HL-60 (cell line): ENCODE results near the gene TAF4.

Experiments used
- DNase-seq, 2 experiments: peaks; one replicate each; pipeline ENCODE4 v3.0.0-alpha.2; 2010 to 2020; ENCODE audit warnings: low read depth in 1 of 2, low spot score in 1 of 2
- H3K27ac ChIP-seq: fragments of 250-450 bp; sonication (Bioruptor Pico); replicated peaks from 2 replicates; pipeline ENCODE4 v1.5.1; 2020; ENCODE audit warnings: mild to moderate bottlenecking, moderate library complexity
- H3K27me3 ChIP-seq: fragments of 250-450 bp; sonication (Bioruptor Pico); 2 replicates; pipeline ENCODE4 v1.5.1; 2021; ENCODE audit warnings: mild to moderate bottlenecking, moderate library complexity; ENCODE audit not compliant: insufficient read depth, poor library complexity, severe bottlenecking
- H3K4me3 ChIP-seq: replicated peaks from 2 replicates; pipeline ENCODE4 v1.5.1; 2011; ENCODE audit warnings: mild to moderate bottlenecking, control low read depth, low read length; ENCODE audit not compliant: insufficient read depth
- CTCF ChIP-seq: IDR thresholded peaks from one replicate; pipeline ENCODE4 v1.5.1; 2011; ENCODE audit warnings: low read length, control low read depth, inconsistent platforms; ENCODE audit not compliant: insufficient read depth
- GABPA ChIP-seq: IDR thresholded peaks from 2 replicates; pipeline ENCODE4 v1.6.1; 2012; ENCODE audit warnings: low read depth
- POLR2AphosphoS5 ChIP-seq: IDR thresholded peaks from 2 replicates; pipeline ENCODE4 v1.6.1; 2012; ENCODE audit warnings: low read depth
- REST ChIP-seq: IDR thresholded peaks from 2 replicates; pipeline ENCODE4 v1.6.1; 2012; ENCODE audit warnings: low read depth; ENCODE audit not compliant: insufficient replicate concordance
- SPI1 ChIP-seq: IDR thresholded peaks from 2 replicates; pipeline ENCODE4 v1.6.1; 2012; ENCODE audit warnings: low read depth, mild to moderate bottlenecking, borderline replicate concordance

The TAF4 gene

GRCh38 chr20:62104234-62104789, 38.6 kb upstream of the TAF4 start:
- no peak overlapping the region for H3K4me3 ChIP-seq
- TF ChIP-seq CTCF = no peak
- TF ChIP-seq POLR2AphosphoS5 = no peak
- TF ChIP-seq GABPA = no peak
- no peak for TF ChIP-seq REST
- TF ChIP-seq SPI1 = no peak
- no peaks in the 10 kb centered on the region for H3K27me3 ChIP-seq
- no peak for DNase-seq
- H3K27ac ChIP-seq = no peak overlapping the region

- Histone ChIP-seq H3K27me3 (no peaks in the 10 kb centered on the region), H3K4me3 (no peak overlapping the region), H3K27ac (no peak overlapping the region)
- no peak for DNase-seq
- no peak for TF ChIP-seq GABPA
- no peak for TF ChIP-seq REST
- TF ChIP-seq SPI1 = no peak
- no peak for TF ChIP-seq POLR2AphosphoS5
- TF ChIP-seq CTCF = no peak
Measured at GRCh38 chr20:62103508-62104233, 38.0 kb upstream of the TAF4 start.

GRCh38 chr20:62101078-62101477, 35.4 kb upstream of the TAF4 start:
- H3K4me3 ChIP-seq = no peak overlapping the region
- DNase-seq = no peak
- TF ChIP-seq REST (no peak), GABPA (no peak), POLR2AphosphoS5 (no peak), SPI1 (no peak), CTCF (no peak)
- H3K27me3 ChIP-seq = no peaks in the 10 kb centered on the region
- no peak overlapping the region for H3K27ac ChIP-seq
